NB4 (cell line): ENCODE data around the gene ZNF236.
"Not testable (repeated sequence)": the region's sequence is repeated elsewhere in the genome, so short reads cannot be mapped to it uniquely, and the experiment has no call there.

Source experiments
- POLR2A ChIP-seq: IDR thresholded peaks from 2 replicates; pipeline ENCODE4 v1.6.1; 2011; ENCODE audit warnings: mild to moderate bottlenecking; ENCODE audit not compliant: insufficient read length; ENCODE audit errors: extremely low read depth
- TF ChIP-seq, protein P1 (sequence below): IDR thresholded peaks from one replicate; pipeline ENCODE4 v1.5.1; 2012; ENCODE audit warnings: low read depth, low read length
- TF ChIP-seq, protein P2 (sequence below): IDR thresholded peaks from 2 replicates; pipeline ENCODE4 v1.6.1; 2011; ENCODE audit warnings: low read depth, low read length

DNA sequence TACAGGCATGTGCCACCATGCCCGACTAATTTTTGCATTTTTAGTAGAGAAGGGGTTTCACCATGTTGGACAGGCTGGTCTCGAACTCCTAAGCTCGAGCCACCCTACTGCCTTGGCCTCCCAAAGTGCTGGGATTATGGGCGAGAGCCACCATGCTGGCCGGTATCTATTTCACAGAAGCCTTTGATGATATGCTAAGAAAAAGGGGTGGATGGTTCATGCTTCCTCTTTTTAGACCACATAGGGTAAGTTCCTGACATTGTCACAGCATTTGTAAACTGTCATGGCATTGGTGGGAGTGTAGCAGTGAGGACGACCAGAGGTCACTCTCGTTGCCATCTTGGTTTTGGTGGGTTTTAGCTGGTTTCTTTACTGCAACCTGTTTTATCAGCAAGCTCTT lies 10.8 kb upstream of the ZNF236 start:
- TF ChIP-seq, protein P1, sequence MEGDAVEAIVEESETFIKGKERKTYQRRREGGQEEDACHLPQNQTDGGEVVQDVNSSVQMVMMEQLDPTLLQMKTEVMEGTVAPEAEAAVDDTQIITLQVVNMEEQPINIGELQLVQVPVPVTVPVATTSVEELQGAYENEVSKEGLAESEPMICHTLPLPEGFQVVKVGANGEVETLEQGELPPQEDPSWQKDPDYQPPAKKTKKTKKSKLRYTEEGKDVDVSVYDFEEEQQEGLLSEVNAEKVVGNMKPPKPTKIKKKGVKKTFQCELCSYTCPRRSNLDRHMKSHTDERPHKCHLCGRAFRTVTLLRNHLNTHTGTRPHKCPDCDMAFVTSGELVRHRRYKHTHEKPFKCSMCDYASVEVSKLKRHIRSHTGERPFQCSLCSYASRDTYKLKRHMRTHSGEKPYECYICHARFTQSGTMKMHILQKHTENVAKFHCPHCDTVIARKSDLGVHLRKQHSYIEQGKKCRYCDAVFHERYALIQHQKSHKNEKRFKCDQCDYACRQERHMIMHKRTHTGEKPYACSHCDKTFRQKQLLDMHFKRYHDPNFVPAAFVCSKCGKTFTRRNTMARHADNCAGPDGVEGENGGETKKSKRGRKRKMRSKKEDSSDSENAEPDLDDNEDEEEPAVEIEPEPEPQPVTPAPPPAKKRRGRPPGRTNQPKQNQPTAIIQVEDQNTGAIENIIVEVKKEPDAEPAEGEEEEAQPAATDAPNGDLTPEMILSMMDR, result not testable (repeated sequence)
- TF ChIP-seq POLR2A, result not testable (repeated sequence)
- TF ChIP-seq, protein P2, sequence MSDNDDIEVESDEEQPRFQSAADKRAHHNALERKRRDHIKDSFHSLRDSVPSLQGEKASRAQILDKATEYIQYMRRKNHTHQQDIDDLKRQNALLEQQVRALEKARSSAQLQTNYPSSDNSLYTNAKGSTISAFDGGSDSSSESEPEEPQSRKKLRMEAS, result not testable (repeated sequence)
